Activated CD4-positive, alpha-beta T cell treated with anti-CD3 and anti-CD28 coated beads, Interleukin-2, amount 50 U/mL, for 16 hours (primary cell): ENCODE data around the gene NSF.
"Not testable (repeated sequence)": the region's sequence is repeated elsewhere in the genome, so short reads cannot be mapped to it uniquely, and the experiment has no call there.

Experiments used
- DNase-seq: peaks from one replicate; pipeline ENCODE4 v3.0.0-alpha.2; 2020

The NSF gene

DNA sequence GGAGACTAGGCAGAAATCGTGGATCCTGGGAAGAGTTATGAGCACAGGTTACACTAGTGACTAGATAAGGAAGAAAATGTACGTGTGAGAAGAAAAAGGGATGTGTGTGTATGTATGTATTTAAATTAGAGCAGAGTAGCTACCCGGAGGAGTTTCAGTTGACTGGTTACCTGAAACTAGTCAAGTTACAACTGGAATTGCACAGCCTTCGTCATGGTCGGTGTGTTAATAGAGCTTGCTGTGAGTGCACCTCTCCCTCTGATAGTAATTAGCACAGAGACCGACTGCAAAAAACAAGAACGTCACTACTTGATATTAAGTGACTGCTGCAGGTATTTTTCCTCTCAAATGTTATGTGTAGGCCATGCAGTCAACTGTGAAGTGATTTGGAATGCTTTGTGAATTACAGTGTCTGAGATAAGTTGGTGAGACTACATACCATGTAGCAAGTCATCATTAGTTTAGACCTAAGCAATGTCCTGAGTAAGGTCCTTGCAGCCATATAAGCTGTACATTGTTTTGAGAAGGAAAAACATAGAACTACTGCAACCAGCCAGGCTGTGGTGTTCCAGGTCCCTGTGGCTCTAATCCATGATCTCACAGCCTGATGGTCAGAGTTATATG, 132.3 kb downstream of the NSF start:
- no peak for DNase-seq

DNA sequence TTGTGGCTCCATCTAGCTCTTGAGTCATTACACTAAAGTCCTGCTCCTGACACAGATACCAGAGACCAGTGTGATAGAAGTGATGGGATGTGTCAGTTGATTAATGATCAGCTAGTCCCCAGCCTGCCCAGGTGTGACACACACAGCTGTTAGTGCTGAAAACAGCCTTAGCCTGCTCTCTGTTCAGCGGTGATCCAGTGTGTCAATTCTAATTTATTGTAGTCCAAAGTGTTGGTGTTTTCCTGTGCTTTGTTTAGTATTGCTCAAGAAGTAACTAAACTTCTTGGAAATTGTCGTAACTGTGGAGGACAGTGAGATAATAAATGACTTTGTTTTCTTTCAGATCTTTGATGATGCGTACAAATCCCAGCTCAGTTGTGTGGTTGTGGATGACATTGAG, 135.7 kb downstream of the NSF start:
- no peak for DNase-seq

DNA sequence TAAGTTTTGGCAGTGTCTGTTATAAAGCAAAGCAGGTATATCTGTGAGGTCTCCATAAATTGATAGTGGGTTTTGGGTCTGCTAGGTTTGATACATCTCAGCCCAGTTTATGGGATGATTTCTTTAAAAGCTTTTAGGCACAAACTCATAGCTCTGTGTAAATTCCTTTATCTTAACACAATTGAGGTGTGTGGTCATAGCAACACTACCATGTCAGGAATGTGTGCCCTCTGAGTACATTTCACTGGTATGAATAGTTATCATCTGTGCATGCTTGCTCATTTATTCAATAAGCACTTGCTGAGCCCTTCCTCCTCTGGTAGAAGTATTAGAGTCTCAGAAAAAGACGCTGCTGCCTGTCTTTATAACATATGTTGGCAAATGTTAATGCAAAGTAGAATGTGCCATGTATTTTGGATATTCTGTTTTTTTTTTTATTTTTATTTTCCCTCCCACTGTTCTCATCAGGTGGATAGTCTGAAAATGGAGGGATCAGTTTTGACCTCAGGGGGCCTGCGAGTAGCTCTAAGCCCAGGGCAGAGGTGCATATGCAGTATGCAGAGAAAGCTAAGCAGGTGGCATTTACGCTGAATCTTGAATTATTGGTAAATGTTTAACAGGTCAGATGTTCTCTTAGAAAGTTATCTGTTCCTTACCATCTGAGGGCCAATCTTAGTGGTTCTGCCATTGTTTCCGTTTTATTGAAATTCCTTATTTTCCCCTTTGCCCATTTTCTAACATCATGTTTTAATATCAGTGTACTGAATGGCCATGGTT, 137.3 kb downstream of the NSF start:
- no peak for DNase-seq

DNA sequence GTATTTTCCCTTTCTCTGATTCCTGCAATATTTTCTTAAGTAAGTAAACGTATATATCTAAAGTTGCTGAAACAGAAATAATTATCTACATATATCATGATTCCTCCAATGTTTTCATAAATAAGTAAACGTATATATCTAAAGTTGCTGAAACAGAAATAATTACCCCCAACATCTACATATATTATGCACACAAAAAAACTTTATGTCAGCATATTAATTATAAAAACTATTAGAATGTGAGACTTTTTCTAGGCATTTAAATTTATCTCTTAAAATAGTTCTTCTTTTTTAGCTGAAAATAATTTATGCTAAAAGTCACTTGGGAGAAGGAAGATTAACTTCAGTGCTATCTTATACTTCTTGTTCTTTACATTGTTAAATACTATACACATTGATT, 139.6 kb downstream of the NSF start:
- no peak for DNase-seq

DNA sequence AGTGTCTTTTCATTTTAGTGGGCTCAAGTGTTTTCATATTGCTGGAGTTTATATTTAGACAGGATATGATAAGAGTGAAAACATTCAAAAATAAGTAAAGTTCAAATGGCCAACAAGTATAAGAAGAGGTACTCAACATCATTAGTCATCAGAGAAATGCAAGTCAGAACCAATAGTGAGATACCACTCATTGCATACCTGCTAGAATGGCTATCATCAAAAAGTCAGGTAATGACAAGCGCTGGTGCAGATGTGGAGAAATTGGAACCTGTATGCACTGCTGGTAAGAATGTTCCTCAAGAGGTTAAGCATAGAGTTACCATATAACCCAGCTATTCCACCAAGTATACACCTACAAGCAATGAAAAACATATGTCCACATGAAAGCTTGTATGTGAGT, 140.2 kb downstream of the NSF start:
- no peak for DNase-seq

DNA sequence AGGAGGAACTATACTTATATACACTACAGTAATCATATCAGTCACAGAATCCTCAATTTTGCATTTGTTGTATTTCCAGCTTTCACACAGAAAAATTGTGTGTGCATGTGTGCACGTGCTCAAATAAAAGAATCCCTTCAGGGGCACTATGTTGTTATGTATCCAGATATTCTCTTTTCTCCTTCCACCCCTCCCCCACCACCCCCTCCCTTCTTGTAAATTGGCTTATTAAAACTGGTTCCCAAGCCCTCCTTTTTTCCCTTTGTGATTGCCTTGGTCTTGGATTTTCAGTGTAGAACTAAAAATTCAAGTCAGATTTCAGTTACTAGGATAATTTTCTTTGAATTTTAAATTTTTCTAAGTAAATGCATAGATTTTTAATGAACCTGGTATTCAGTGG, 141.7 kb downstream of the NSF start:
- no peak for DNase-seq

DNA sequence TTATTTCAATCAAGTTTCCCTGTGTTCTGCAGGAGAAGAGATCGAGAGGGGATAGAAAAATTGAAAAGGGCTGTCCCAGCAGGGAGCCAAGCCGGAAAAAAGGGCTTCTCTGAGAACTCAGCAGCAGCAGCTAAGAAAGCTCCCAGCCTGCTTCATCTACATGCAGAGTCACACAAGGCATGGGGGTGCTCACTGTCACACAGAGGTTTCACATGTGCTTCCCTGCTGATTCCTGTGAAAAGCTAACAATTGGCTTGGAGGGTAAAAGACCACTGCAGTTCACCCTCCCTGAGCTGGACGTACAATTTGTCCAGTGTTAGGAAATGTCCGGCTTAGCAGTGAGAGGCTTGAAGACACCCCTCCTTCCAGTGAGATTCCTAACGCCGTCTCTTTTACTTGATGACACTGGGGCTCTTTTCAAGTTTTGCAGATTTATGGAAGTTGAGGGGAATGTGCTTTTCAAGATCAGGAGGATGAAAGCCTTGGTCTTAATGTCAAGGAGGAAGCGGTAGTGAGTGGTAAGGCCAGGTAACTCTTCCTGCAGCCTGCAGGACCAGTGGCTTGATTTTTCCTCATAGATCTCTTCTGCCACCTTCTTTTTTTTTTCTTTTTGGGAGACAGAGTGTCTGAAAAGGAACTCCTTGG, 142.4 kb downstream of the NSF start:
- no peak for DNase-seq

DNA sequence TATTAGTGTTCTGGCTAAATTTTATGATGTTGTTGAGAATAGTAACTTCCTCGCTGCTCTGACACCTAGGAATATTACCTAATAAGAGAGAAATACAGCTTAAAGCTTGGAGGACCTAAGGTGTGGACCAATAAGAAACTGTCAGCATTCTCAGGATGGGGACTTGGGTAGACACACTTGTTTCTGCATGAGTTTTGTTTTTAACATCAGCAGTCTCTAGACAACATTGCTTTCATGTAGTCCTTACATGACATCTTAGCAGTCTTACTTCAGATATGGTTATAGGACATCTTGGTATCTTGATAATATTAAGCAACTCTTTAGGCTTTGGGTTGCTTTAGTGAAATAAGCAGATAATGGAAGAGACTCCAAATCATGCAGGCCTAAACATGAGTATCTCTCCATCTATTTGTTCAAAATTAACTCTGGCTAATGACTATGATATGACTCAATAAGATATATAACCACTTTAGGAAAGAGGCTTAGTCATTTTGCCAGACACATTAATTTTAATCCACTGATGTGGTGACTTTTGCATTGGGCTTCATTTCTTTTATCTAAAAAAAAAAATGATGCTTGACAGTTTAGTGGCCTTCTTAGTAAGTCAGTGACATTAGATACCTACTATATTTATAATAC, 143.5 kb downstream of the NSF start:
- no peak for DNase-seq

DNA sequence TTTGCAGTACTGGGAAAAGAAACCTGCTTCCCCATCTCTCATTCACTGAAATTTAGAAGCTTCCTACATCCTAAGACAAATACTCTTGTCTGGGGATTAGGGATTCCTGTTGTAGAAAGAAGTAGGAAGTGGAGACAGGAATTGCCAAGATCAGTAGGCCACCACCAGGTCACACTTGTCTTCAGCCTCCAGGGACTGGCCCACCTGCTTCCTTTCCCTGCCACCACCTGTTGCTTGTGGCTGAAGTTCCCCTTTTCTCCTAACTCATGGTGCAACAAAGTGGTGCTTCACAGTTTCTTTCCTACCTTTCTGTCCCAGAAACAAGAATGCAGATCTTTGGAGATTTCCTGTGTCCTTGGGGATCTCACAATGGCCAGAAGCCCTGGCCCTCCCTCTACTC, 145.6 kb downstream of the NSF start:
- DNase-seq = no peak

DNA sequence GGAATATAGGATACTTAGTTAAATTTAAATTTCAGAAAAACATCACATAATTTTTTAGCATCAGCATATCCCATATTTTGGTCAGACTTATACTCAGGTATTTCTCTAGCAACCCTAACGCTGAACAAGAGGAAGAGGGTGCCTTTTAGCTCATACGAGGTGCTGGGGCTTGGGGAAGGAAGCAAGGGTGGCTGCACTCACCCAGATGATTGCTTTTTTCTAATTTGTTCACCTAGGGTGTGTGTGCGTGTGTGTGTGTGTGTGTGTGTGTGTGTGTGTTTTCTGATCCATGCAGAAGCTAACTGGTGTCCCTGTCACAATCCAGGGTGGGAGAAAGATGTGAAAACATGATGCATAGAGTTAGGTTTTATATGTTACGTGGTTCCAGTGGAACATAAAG, 146.9 kb downstream of the NSF start:
- no peak for DNase-seq

DNA sequence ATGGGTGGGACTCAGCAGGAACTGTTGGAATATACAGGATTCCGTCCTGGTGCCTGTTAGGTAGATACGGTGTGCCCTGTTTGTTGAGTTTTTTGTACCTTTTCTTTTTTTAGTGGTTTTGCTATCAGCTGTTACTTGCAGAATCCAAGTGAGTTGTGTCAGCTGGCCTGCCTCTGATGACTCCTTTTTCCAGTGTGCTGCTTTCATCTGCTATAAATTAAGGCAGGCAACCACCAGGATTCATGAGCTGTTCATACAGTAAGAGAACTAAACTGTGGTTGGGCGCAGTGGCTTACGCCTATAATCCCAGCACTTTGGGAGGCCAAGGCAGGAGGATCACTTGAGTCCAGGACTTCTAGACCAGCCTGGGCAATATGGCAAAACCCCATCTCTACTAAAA, 148.1 kb downstream of the NSF start:
- DNase-seq = no peak

DNA sequence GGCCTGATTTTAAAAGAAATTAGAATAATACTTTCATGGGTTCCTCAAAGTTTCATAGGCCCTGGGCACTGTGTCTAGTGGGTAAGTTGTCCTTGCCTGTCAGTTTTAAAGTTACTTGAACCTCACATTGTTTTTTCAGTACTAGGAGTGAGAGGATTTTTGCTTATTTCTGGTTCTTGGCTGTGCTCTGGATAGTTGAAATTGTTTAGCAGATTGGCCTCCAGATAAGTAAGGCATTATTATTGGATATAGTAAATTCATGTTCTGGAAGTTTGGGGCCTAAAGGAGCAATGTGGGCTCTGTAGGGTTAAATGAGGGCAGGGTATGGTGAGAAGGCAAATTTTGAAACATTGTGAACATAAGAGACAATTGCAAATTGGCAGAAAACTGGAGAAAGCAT, 149.5 kb downstream of the NSF start:
- DNase-seq = no peak

DNA sequence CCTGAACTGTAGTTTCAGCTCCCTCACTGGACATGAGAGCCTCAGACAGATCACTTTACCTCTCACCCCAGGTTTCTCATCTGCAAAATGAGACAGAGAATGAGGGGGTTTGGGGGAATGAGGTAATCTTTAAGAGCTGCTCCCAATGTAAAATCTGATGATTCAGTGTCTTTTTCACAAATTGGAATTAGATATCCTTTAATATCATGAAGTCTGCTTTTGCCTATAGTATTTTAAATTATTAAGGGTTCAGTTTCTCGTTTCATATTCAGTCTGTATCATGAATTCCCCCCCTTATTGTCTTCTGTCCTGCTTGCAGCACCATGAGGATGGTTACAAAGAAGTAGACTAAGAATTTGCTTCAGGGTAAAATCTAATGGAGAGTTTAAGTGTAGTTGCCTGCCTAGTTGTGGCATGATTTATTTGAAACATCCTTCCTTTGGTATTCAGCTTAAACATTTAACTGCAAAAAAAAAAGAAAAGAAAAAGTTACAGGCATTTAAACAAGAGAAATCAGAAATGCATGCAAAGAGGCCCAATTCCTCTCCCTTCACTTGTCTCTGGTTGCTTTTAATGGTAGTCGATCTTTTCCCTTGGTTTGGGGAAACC, 150.8 kb downstream of the NSF start:
- DNase-seq = no peak

DNA sequence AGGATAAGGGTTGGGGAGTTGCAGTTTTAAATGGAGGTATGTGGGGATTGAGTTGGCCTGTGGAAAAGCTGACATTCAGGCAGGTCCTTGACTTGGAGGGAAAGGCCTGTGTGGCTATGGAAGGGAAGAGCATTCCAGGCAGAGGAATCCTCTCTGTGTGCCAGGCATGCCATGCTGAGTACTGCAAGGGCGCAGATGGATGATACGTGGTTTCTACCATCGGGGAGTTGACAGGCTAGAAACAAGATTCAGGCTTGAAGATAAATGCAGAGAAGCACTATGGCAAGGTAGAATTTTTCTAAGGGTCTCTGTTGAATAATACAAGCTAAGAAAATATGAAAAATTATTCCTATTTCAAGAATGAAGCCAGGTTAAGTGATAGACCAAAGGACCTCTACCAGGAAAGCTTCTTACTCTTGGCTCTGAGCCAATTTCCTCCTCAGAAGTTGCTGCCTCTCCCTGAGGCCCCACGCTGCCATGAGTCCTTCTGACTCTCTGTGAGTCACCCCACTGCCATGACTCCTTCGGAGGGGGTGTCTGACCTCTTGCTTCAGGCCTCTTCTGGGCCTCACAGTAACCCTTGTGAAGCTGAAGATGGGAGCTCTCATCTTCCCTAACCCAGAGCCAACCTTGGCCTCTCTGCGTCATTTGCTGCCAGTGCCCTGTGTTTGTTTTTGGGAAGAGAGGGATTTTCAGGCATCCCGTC, 152.2 kb downstream of the NSF start:
- DNase-seq = no peak

DNA sequence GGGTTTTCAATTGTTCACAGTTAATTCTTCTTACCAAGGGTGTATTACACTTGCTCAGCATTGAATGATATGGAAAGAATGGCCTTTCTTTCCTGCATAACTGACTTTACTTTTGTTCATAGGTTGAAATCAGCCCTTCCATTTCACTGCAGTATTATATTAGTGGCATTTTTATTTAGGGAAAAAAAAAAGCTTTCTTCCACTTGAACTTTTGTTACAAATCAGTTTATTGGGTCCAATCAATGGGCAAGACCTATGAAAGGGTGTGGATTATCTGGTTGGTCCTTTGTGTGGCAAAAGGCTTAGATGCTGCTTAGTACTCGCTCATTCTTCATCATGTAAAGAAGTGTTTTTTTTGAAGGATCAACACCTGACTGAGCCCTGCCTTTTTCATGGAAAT, 154.0 kb downstream of the NSF start:
- DNase-seq = no peak

DNA sequence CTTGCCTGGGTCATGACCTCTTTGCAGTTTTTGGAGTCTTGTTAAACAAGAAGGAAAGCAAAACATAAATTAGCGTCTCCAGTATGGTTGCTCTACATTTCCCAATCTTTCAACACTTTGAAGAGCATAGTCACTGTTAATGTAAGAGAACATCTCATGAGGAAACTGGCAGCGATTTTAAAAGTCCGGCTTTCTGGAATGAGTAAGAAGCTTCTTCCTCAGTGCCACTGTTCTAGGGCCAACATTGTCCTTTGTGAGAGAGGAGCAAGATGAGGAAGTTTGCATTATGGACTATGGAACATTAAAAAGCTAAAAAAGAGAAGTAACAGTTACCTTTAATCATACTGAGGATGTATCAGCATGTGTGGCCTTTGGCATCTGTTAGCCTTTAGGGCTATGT, 154.9 kb downstream of the NSF start:
- DNase-seq = no peak

DNA sequence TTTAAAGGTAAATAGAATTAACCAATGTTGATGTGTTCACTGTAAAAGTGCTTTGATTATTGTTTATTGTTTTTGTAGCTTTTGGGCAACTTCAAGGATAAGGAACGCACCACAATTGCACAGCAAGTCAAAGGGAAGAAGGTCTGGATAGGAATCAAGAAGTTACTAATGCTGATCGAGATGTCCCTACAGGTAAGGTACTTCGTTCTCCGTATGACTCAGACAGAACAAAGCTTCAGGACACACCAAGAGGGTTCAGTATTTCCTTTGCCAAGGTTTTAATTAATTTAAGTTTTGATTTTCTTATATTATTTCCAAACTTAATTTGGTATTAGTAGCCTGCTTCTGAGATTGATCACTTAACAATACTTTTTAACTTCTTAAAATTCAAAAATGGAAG, 161.0 kb downstream of the NSF start:
- DNase-seq = no peak

DNA sequence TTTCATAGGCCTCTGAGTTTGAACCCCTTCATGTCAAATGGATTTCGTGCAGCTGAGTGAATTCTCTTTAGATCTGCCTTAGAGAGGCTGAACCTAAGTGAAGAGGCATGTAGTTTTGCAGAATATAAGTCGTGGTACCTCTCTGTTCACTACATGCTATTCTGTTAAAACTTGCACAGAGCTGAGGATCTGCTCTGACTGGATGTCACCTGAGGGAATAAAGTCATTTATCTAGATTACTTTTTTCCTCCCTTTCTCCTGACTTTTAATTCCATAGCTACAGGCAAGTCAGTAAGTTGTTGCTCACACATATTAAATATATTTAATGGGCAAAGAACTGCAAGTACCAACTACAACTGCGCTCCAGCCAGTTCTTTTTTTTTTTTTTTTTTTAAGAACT, 163.3 kb downstream of the NSF start:
- DNase-seq = no peak

DNA sequence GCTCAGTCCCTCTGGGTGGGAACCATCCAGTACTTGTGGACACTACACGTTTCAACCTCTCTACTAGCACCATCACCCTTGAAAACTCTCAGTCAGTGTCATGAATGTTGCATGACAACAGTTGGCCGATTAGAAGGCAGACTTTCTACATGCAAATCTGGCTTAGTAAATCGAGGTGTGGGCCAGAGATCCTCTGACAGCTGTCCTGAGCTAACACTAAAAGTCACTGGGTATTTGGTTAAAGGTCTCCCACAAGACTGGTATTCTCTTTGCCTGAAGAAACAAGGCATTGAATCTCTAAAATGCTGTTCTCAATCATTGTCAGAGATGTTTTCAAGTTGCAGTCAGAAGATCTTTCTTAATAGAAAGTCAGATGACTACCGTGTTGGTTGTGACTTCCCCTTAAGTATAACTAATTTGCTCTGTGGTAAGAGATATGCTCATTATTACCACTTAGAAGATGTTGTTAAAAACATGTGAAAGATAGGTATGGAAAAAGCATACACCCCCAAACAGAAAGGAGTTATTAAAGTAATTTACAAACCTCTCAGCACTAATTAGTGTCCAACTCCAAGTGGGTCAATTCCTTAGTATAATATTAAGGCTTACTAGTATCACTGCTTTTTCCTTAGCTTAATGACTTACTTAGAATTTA, 165.7 kb downstream of the NSF start:
- no peak for DNase-seq

DNA sequence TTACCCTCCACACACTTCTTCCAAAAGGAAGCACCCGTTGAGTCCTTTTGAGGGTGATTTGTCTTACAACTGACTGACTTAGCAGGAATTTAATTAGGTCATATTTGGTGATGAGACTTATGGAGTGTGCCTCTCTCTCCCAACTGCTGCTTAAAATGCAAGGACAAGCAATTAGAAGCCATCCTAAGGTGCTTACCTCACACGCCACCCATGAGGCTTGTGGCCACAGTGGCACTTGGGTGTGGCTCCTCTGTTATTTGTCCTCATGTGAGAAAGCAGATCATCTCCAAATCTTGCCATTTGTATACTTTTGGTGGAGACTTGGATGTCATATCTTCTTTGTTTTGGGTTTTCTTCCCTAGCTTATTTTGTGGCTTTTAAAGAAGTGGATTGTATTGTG, 166.4 kb downstream of the NSF start:
- DNase-seq = no peak

DNA sequence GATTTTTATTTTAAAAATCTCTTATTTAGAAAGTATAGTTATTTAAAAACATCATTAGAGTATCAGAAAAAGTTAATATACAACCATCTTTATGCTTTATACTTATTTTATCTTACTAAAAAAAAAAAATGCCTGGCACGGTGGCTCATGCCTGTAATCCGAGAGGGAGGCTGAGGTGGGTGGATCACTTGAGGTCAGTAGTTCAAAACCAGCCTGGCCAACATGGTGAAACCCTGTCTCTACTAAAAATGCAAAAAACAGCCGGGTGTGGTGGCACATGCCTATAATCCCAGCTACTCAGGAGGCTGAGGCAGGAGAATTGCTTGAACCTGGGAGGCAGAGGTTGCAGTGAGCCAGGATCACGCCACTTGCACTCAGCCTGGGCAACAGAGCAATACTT, 167.1 kb downstream of the NSF start:
- not testable (repeated sequence) for DNase-seq

DNA sequence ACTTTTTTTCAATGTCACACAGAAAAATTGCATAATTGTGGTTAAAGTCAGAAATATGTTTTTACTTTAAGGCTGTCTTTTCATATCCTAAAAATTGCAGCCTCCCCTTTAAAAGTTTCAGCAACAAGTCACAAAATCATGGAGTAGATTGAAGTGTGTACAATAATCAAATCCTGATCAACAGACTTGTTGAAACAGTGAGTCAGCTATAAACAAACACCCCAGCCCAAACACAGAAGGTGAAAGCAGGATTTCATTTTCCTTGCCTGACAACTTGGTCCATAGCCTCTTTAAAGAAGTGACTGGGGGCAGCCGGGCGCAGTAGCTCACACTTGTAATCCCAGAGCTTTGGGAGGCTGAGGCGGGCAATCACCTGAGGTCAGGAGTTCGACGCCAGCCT, 168.1 kb downstream of the NSF start:
- no peak for DNase-seq
